GM12801 (cell line): ENCODE results near the gene ABCA7.

Experiments
- TF ChIP-seq, protein P1 (sequence below): IDR thresholded peaks from one replicate; pipeline ENCODE4 v1.5.1; 2011; ENCODE audit warnings: control low read depth; ENCODE audit not compliant: insufficient read length; ENCODE audit errors: extremely low read depth

Gene ABCA7

DNA sequence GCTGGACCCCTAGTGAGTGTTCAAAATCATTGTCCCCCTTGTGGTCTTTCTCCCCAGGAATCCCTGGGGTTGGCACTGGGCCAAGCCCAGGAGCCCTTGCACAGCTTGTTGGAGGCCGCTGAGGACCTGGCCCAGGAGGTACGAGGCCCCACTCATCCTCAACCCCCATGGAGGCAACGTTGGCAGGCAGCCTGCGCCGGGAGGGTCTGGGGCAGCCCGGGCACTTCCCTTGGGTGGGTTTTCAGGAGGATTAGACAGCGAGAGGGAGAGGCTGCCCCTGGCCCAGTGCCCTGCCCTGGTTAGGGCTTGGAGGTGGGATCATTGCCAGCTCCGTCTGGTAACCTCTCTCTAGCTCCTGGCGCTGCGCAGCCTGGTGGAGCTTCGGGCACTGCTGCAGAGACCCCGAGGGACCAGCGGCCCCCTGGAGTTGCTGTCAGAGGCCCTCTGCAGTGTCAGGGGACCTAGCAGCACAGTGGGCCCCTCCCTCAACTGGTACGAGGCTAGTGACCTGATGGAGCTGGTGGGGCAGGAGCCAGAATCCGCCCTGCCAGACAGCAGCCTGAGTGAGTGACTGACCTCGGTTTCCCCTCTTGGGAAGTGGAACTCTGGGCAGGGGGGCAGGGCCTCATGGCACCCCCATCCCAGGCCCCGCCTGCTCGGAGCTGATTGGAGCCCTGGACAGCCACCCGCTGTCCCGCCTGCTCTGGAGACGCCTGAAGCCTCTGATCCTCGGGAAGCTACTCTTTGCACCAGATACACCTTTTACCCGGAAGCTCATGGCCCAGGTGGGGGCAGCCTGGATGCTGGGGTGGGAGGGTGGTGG lies 3.0 kb downstream of the ABCA7 start:
- TF ChIP-seq, protein P1, sequence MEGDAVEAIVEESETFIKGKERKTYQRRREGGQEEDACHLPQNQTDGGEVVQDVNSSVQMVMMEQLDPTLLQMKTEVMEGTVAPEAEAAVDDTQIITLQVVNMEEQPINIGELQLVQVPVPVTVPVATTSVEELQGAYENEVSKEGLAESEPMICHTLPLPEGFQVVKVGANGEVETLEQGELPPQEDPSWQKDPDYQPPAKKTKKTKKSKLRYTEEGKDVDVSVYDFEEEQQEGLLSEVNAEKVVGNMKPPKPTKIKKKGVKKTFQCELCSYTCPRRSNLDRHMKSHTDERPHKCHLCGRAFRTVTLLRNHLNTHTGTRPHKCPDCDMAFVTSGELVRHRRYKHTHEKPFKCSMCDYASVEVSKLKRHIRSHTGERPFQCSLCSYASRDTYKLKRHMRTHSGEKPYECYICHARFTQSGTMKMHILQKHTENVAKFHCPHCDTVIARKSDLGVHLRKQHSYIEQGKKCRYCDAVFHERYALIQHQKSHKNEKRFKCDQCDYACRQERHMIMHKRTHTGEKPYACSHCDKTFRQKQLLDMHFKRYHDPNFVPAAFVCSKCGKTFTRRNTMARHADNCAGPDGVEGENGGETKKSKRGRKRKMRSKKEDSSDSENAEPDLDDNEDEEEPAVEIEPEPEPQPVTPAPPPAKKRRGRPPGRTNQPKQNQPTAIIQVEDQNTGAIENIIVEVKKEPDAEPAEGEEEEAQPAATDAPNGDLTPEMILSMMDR, result no peak

DNA sequence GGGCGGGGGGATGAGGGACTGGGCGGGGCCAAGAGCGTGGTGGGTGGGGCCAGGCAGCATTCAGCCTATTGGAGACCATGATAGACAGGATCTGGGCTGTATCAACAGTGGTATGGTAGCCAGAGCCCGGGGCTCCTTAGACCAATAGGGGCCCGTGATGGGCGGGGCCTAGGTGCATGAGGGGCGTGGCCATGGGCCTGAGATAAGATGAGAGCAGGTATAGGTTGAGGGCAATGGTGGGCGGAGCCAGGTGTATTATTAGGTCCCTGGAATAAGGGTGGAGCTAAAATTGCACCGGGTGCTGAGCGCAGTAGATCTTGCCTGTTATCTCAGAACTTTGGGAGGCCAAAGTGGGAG lies 5.3 kb downstream of the ABCA7 start:
- TF ChIP-seq, protein P1, result no peak

DNA sequence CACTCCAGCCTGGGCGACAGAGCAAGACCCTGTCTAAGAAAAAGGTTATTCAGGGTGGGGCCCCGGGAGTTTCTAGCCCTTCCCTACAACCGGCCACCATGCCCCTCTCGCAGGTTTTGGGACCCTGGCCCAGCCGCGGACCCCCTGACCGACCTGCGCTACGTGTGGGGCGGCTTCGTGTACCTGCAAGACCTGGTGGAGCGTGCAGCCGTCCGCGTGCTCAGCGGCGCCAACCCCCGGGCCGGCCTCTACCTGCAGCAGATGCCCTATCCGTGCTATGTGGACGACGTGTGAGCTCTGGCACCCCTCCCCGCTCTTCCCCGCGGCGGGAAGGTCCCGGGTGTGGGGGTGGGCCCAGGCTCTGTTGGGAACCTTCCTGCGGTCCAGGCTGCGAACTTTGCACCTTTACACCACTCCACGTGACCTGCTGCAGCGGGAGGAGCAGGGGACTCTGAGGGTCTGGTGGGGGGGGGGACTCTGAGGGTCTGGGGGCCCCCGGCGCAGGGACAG lies 6.3 kb downstream of the ABCA7 start:
- TF ChIP-seq, protein P1, result no peak

DNA sequence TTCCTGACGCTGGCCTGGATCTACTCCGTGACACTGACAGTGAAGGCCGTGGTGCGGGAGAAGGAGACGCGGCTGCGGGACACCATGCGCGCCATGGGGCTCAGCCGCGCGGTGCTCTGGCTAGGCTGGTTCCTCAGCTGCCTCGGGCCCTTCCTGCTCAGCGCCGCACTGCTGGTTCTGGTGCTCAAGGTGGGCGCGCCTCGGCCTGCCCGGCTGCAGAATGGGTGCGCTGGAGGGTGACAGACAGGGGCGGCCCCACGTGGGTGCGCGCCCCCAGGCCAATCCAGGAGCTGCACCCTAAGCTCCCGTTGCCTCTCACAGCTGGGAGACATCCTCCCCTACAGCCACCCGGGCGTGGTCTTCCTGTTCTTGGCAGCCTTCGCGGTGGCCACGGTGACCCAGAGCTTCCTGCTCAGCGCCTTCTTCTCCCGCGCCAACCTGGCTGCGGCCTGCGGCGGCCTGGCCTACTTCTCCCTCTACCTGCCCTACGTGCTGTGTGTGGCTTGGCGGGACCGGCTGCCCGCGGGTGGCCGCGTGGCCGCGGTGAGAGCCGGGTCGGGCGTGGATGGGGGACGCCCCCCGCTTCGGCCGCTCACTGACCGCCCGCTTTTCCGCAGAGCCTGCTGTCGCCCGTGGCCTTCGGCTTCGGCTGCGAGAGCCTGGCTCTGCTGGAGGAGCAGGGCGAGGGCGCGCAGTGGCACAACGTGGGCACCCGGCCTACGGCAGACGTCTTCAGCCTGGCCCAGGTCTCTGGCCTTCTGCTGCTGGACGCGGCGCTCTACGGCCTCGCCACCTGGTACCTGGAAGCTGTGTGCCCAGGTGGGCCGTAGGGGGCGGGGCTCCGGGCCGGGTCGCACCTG lies 7.2 kb downstream of the ABCA7 start:
- TF ChIP-seq, protein P1, result no peak

DNA sequence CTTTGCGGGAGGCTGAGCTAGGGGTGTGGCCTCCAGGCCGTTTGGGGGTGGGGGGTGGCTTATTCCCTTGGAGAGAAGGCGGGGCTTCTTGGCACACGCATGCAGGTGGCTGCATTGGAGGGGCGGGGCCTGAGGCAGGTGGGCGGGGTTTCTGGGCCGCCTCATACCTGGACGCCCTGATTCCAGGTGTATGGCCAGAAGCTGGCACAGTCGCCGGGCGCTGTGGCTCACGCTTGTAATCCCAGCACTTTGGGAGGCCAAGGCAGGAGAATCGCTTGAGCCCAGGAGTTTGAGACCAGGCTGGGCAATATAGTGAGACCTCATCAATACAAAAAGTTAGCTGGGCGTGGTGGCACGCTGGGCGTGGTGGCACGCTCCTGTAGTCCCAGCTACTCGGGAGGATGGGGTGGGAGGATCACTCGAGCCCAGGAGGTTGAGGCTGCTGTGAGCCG lies 7.8 kb downstream of the ABCA7 start:
- TF ChIP-seq, protein P1, result no peak

DNA sequence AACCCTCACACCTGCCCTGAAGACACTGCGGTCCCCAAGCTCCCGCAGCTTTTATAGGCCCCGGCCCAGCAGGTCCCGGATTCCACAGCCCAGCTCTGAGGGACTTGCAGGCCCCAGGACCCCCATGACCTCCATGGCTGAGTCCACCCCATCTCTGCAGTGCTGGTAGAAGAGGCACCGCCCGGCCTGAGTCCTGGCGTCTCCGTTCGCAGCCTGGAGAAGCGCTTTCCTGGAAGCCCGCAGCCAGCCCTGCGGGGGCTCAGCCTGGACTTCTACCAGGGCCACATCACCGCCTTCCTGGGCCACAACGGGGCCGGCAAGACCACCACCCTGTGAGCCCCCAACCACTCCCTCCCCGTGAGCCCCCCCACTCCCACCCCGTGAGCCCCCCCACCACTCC lies 9.2 kb downstream of the ABCA7 start:
- TF ChIP-seq, protein P1, result no peak

DNA sequence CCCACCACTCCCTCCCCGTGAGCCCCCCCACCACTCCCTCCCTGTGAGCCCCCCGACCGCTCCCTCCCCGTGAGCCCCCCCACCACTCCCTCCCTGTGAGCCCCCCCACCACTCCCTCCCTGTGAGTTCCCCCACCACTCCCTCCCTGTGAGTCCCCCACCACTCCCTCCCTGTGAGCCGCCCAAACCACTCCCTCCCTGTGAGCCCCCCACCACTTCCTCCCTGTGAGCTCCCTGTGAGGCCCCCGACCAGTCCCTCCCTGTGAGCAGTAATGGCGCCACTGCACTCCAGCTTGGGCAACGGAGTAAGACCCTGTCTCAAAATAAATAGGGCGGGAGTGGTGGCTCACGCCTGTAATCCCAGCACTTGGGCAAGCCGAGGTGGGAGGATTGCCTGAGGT lies 9.9 kb downstream of the ABCA7 start:
- TF ChIP-seq, protein P1, result no peak
